ENCODE results near the gene TBC1D26. TPM values are rescaled to one million over a fixed set of nuclear protein-coding genes. Genes with fewer than 3 reads are reported as not detected.

The TBC1D26 gene
- polyA plus RNA-seq, 2 of the 4 experiments (the other 2 are of a cell fraction): 0.08 to 0.16 TPM

GRCh38 chr17:15740570-15741120 lies 8.6 kb downstream of the TBC1D26 start (continued):
- no peak for TF ChIP-seq PBX3 (IDR thresholded peaks at IDR 0.05)
- no peak for TF ChIP-seq RCOR1 (IDR thresholded peaks at IDR 0.05; ENCODE audit: low read depth, low read length)
- no peak for TF ChIP-seq NR3C1 (IDR thresholded peaks at IDR 0.05)
- no peak for TF ChIP-seq USF2 (IDR thresholded peaks at IDR 0.05)
- TF ChIP-seq ZNF302 (CRISPR knock-in tag; IDR thresholded peaks at IDR 0.05): no peak
- TF ChIP-seq EHMT2 (IDR thresholded peaks at IDR 0.05; ENCODE audit: low read depth): no peak
- TF ChIP-seq ZSCAN20 (CRISPR knock-in tag; IDR thresholded peaks at IDR 0.05): no peak
- TF ChIP-seq RAD21 (conservative IDR thresholded peaks at IDR 0.05 in 1 of 2, IDR thresholded peaks at IDR 0.05 in 1 of 2): no peak
- TF ChIP-seq CHD4 (IDR thresholded peaks at IDR 0.05; ENCODE audit: borderline replicate concordance): no peak
- no peak for TF ChIP-seq HOXA7 (CRISPR knock-in tag; IDR thresholded peaks at IDR 0.05)
- no peak for TF ChIP-seq EHF (CRISPR knock-in tag; IDR thresholded peaks at IDR 0.05)

- WGBS (ENCODE audit: missing lambda C conversion rate): 71% methylated on average over 6 of the region's 9 CpGs
- no peaks in the 10 kb centered on the region for H3K9me3 ChIP-seq
- no peak for DNase-seq (ENCODE audit: low read depth in 1 of 2, low spot score in 1 of 2)
- POLR2A ChIA-PET: no interaction called here
- FAIRE-seq: no peak
- no peak overlapping the region for H3K4me3 ChIP-seq
- no peaks in the 10 kb centered on the region for H3K4me1 ChIP-seq
- ATAC-seq: no peak
- no peak for TF ChIP-seq RFX5 (IDR thresholded peaks at IDR 0.05)
- TF ChIP-seq PHF8 (IDR thresholded peaks at IDR 0.05; ENCODE audit: borderline replicate concordance, low read depth): no peak
- no peak for TF ChIP-seq CHD4 (IDR thresholded peaks at IDR 0.05; ENCODE audit: borderline replicate concordance)
- no peak for TF ChIP-seq RARB (CRISPR knock-in tag; IDR thresholded peaks at IDR 0.05)
- no peak for TF ChIP-seq FOSB (CRISPR knock-in tag; IDR thresholded peaks at IDR 0.05)
- no peak for TF ChIP-seq ZSCAN20 (CRISPR knock-in tag; IDR thresholded peaks at IDR 0.05)
- no peak overlapping the region for H3K4me2 ChIP-seq
- no peak overlapping the region for H3K27ac ChIP-seq
- CTCF ChIA-PET: no interaction called here
Observed at GRCh38 chr17:15741624-15742023, 9.5 kb downstream of the TBC1D26 start.

- Histone ChIP-seq H3K27ac (no peak overlapping the region), H3K4me1 (no peaks in the 10 kb centered on the region), H3K9me3 (no peaks in the 10 kb centered on the region), H3K4me3 (no peak overlapping the region), H3K4me2 (no peak overlapping the region)
- ChIA-PET POLR2A (no interaction called here), CTCF (no interaction called here)
- WGBS (ENCODE audit: missing lambda C conversion rate): 70% methylated on average over 12 of the region's 15 CpGs
- no peak for ATAC-seq
- no peak for TF ChIP-seq CEBPB (IDR thresholded peaks at IDR 0.05)
- no peak for TF ChIP-seq SMC3 (IDR thresholded peaks at IDR 0.05)
- TF ChIP-seq NR3C1 (IDR thresholded peaks at IDR 0.05): no peak
- no peak for TF ChIP-seq PHF8 (IDR thresholded peaks at IDR 0.05; ENCODE audit: borderline replicate concordance, low read depth)
- no peak for TF ChIP-seq MAX (IDR thresholded peaks at IDR 0.05)
- no peak for TF ChIP-seq USF2 (IDR thresholded peaks at IDR 0.05)
- TF ChIP-seq SREBF2 (IDR thresholded peaks at IDR 0.05): no peak
- DNase-seq (ENCODE audit: low read depth in 1 of 2, low spot score in 1 of 2): no peak
- no peak for FAIRE-seq
Observed at GRCh38 chr17:15742051-15742795, 10.1 kb downstream of the TBC1D26 start.

Measured in A549 (cell line).